ENCODE measurements around the gene FUT7.
"Not testable (repeated sequence)": the region's sequence is repeated elsewhere in the genome, so short reads cannot be mapped to it uniquely, and the experiment has no call there.

Gene FUT7

GRCh38 chr9:137004285-137004684 is 27.6 kb downstream of the FUT7 start:
- DNase-seq (ENCODE audit: low read depth in 2 of 2): not testable (repeated sequence)

DNA sequence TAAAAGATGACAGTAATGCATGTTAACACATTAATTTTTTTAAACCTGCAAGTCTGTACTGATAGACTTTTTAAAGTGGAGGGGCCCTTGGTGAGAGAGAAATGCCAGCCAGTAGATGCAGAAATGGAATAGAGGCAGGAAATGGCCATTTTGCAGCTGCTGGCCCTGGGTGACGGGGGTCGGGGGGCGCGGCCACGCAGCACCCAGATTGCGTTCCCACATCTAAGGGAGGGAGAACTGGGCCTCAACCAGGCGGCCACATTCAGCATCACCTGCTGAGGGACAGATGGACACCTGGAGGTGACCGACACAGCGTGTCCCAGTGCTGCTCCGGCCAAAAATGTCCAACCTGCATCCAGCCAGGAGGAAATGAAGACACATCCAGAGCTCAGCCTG is 29.2 kb downstream of the FUT7 start:
- no peak for DNase-seq (ENCODE audit: low read depth in 2 of 2)

GRCh38 chr9:137001857-137002645 is 29.8 kb downstream of the FUT7 start:
- no peak for DNase-seq (ENCODE audit: low read depth in 2 of 2)

DNA sequence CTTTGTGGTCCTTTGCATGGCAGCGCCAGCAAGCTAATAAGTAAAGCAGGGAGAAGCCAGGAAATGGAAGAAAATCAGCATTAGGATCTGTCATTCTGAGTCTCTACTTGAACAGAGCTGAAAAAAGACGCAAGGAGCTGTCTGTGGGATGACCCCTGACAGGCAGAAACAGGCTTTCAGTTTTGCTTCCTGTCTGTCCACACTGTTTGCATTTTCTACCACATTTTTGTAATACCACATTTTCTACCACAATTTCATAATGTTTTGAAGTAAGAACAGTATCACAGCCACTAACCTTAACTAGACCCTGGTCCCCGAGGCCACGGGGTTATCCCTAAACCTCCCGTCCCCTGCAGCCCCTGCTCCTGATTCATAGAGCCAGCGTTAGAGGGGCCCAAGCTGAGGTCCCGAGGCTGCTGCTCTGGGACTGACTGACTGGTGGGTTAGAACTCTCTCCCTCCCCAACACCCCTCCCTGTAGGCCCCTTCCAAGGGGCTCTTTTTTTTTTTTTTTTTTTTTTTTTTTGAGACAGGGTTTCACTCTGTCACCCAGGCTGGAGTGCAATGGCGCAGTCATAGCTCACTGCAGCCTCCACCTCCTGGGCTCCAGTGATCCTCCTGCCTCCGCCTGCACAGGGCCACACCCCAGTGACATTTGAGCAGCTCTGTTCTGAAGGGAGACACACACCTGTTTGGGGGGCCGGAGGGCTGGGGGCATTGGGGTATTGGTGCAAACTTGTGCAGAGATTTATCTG is 31.5 kb downstream of the FUT7 start:
- no peak for DNase-seq (ENCODE audit: low read depth in 2 of 2)

- peak; percentile 17 to 36 for DNase-seq (ENCODE audit: low read depth in 2 of 2)
These were observed 34.1 kb downstream of the FUT7 start for GRCh38 chr9:136997830-136998234.

- DNase-seq (ENCODE audit: low read depth in 2 of 2): no peak
These were observed 34.5 kb downstream of the FUT7 start for GRCh38 chr9:136997371-136997770.

- peak in 1 of 2 donors; percentile 58 for DNase-seq (ENCODE audit: low read depth in 2 of 2)
These were observed 35.3 kb downstream of the FUT7 start, which contains the start of gene CLIC3 for GRCh38 chr9:136996361-136997292. CLIC3 (minus strand) TSS chr9:136996568; CDS start chr9:136996543, 25 bp downstream.

DNA sequence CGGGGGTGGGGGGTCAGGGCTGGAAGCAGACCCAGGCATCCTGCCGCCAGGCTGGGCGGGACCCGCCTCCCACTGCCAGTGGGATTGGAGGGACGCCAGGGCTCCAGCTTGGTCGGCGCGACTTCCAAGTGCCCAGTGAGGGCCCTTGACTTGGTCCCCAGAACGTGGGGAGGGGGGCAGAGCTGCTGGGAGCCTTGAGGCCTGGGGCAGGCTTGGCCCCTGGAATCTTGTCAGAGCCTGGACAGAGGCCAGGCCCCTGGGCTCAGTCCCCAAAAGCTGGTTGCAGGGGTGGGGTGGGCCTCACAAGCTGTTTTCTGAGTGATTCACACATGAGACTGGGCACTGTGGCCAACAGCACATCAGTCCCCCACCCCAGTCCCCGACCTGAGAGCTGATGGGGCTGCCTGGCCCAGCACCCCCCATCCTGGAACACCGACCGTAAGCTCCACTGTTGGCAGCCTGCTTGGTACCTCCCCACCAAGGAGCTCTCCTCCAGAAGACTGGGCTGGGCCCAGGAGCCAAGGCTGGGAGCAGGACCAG is 36.0 kb downstream of the FUT7 start:
- DNase-seq (ENCODE audit: low read depth in 2 of 2): no peak

DNA sequence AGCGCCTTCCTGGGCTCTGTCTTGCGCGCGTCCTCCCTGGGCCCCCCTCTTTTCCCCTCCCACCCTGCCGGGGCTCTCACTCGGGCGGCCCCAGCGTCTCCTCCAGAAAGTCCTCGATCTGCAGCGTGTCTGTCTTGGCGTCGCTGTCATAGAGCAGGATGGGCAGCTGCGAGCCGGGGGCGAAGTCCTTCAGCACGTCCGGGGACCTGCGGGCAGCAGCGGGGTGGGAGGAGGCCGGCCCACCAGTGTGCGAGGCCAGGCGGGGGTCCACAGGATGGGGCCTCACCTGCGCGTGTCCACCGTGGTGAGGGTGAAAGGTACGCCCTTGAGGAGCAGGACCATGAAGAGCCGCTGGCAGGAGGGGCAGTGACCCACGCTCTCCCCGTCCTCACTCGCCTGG is 36.5 kb downstream of the FUT7 start:
- DNase-seq (ENCODE audit: low read depth in 2 of 2): no peak

DNA sequence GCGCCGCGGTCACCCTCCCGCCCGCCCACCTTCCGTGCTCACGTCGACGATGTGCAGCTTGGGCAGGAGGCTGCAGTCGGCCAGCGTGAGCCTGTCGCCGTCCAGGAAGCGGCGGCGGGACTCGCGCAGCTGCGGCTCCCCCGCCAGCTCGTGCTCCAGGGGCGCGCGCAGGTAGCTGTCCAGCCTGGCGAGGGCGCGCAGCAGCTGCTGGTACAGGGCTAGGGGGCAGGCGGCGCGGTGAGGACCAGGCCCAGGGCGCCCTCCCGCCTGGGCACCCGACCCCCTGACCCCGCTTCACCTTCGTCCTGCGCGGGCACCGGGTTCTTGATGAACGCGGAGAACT is 37.0 kb downstream of the FUT7 start:
- DNase-seq (ENCODE audit: low read depth in 2 of 2): no peak

- DNase-seq (ENCODE audit: low read depth in 2 of 2): no peak
These were observed 37.6 kb downstream of the FUT7 start for GRCh38 chr9:136994180-136994887.

- no peak for DNase-seq (ENCODE audit: low read depth in 2 of 2)
These were observed 39.0 kb downstream of the FUT7 start for GRCh38 chr9:136992819-136993369.

DNA sequence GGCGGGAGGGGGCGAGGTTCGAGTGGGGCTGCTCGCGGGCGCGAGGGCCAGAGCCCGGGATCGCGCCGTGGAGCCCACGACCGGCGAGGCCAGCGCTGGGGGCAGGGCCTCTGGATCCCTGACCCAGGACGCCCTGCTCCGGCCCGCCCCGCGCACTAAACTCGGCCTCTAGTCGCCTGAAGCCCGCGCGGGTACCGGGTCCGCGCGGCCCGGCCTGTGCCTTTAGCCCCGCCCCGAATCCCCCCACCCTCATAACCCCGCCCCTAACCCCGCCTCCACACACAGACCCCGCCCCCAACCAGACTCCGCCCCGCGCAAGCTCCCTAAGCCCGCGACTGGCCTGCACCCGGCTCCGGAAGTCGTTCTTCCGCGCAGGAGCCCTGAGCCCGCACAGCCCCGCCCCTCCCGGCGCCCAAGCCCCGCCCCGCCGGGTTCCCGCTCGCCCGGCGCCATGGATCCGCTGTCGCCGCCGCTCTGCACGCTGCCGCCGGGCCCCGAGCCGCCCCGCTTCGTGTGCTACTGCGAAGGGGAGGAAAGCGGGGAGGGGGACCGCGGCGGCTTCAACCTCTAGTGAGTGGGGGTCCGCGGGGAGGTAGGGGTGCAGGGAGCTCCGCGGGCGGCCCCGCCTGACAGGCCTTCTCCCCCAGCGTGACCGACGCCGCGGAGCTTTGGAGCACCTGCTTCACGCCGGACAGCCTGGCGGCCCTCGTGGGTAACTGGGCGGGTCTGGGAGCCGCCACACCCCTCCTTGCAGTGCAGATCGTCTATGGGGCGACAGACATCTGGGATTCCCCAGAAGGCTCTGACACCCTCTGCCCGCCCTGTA is 39.7 kb downstream of the FUT7 start, which contains the start of gene PAXX:
TSS of gene PAXX (plus strand) at position 430 of the 826 bp plus-strand sequence. CDS start at position 452, 22 bp downstream.
- DNase-seq (ENCODE audit: low read depth in 2 of 2): peak; percentile 80 to 91

GRCh38 chr9:136990242-136990911 is 41.5 kb downstream of the FUT7 start:
- no peak for DNase-seq (ENCODE audit: low read depth in 2 of 2)

DNA sequence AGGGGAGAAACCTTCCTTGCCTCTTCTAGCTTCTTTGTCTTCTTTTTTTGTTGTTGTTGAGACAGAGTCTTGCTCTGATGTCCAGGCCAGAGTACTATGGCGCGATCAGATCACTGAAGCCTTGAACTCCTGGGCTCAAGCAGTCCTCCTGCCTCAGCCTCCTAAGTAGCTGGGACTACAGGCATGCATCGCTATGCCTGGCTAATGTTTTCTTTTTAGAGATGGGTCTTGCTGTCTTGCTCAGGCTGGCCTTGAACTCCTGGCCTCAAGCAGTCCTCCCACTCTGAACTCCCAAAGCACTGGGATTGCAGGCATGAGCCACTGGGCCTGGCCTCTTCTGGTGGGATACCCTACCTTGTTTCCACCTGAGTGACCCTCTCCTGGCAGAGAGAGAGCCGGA is 43.0 kb downstream of the FUT7 start:
- no peak for DNase-seq (ENCODE audit: low read depth in 2 of 2)

DNA sequence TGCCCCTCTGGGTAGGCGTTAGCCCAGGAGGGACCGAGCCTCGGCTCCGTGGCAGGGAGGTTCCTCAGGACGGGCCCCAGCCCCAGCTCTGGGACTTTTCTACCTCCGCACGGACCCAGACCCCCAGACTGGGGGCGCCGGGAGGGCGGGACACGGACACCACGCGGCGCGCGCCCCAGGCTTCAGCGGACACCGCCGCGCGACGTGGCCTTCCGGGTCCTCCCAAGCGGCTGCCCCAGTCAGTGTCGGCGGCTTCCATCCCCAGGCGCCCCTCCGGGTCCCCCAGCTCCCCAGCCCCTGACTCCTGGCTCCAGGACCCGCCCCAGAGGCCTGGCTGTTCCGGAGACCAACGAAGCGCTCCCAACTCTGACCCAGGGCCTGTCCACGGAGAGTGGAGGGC is 46.0 kb downstream of the FUT7 start:
- DNase-seq (ENCODE audit: low read depth in 2 of 2): no peak

- DNase-seq (ENCODE audit: low read depth in 2 of 2): no peak
These were observed 46.8 kb downstream of the FUT7 start for GRCh38 chr9:136985027-136985602.

DNA sequence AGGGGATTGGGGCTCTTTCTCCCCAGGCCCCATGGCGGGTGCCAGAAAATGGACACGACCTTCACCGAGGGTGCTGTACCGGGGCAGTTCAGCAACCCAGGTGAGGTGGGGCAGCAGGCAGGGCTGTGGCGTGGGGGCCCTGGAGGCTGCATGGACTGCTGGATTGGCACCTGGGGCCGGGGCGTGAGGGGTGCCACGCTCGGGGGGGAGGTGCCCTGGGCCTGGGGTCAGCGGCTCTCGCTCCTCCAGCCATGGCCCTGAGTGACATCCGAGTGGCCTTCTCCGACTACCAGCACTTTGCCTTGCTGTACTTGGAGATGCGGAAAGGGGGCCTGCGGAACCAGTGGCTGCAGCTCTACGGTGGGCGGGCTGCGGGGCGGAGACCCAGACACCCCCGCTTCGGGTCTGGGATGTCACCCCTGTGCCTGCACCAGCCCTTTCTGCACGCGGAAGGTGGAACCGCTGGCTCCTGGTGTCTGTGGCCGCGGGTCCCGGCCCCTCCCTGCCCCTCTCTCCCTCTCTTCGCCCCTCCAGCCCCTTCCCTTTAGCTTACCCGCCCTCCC is 47.3 kb downstream of the FUT7 start:
- DNase-seq (ENCODE audit: low read depth in 2 of 2): no peak
